ENCODE measurements around the gene PPP1R1A. TPM values are rescaled to one million over a fixed set of nuclear protein-coding genes. Genes with fewer than 3 reads are reported as not detected.

PPP1R1A gene
- total and polyA plus RNA-seq, 7 donors, result 93.7 to 360 (median 215) TPM

GRCh38 chr12:54569072-54569471 lies 19.4 kb downstream of the PPP1R1A start:
- no peaks in the 10 kb centered on the region for H3K4me1 ChIP-seq
- H3K27ac ChIP-seq, result no peak overlapping the region
- peaks cover 0 to 7% (median 1%) of the 10 kb centered on the region in 3 donors for H3K27me3 ChIP-seq (ENCODE audit: insufficient read depth in 3 of 3, low read length in 2 of 3)
- no peak for TF ChIP-seq CTCF (IDR thresholded peaks at IDR 0.05)
- WGBS, 3 donors, result 78 to 84% (median 83%) methylated on average over 11 to 14 of the region's 14 CpGs
- no peak for DNase-seq
- no peaks in the 10 kb centered on the region for H3K36me3 ChIP-seq (ENCODE audit: insufficient read depth in 1 of 2, low read depth in 1 of 2)
- no peaks in the 10 kb centered on the region for H3K9me3 ChIP-seq
- intact Hi-C loops (cut with DNase I), result no loop called here
- no peak overlapping the region for H3K4me3 ChIP-seq
- no peak for ATAC-seq

- Histone ChIP-seq H3K9me3 (no peaks in the 10 kb centered on the region), H3K36me3 (ENCODE audit: insufficient read depth in 1 of 2, low read depth in 1 of 2) (no peaks in the 10 kb centered on the region), H3K4me3 (no peak overlapping the region), H3K4me1 (no peaks in the 10 kb centered on the region), H3K27me3 (ENCODE audit: insufficient read depth in 3 of 3, low read length in 2 of 3) (peaks cover 0 to 7% (median 0%) of the 10 kb centered on the region in 3 donors), H3K27ac (no peak overlapping the region)
- DNase-seq (no peak), ATAC-seq (no peak)
- TF ChIP-seq CTCF (IDR thresholded peaks at IDR 0.05), result no peak
- intact Hi-C loops (cut with DNase I), result no loop called here
- 68 to 74% (median 69%) methylated on average over 5 of the region's 5 CpGs for WGBS, 3 donors
Observed at GRCh38 chr12:54566792-54567191, 21.7 kb downstream of the PPP1R1A start.

- 41 to 53% (median 43%) methylated on average over 3 of the region's 3 CpGs for WGBS, 3 donors
- Histone ChIP-seq H3K9me3 (no peaks in the 10 kb centered on the region), H3K27ac (no peak overlapping the region), H3K36me3 (ENCODE audit: insufficient read depth in 1 of 2, low read depth in 1 of 2) (no peaks in the 10 kb centered on the region), H3K27me3 (ENCODE audit: insufficient read depth in 3 of 3, low read length in 2 of 3) (peaks cover 0 to 7% (median 0%) of the 10 kb centered on the region in 3 donors), H3K4me1 (no peaks in the 10 kb centered on the region), H3K4me3 (no peak overlapping the region)
- TF ChIP-seq CTCF (IDR thresholded peaks at IDR 0.05), result no peak
- intact Hi-C loops (cut with DNase I), result no loop called here
- ATAC-seq (no peak), DNase-seq (no peak)
Observed at GRCh38 chr12:54565986-54566544, 22.4 kb downstream of the PPP1R1A start.

- no peak for TF ChIP-seq CTCF (IDR thresholded peaks at IDR 0.05)
- Histone ChIP-seq H3K4me1 (no peaks in the 10 kb centered on the region), H3K9me3 (no peaks in the 10 kb centered on the region), H3K36me3 (ENCODE audit: insufficient read depth in 1 of 2, low read depth in 1 of 2) (no peaks in the 10 kb centered on the region), H3K4me3 (no peak overlapping the region), H3K27me3 (ENCODE audit: insufficient read depth in 3 of 3, low read length in 2 of 3) (peaks cover 0 to 5% (median 0%) of the 10 kb centered on the region in 3 donors), H3K27ac (no peak overlapping the region)
- intact Hi-C loops (cut with DNase I), result no loop called here
- 48 to 56% (median 54%) methylated on average over 10 of the region's 10 CpGs for WGBS, 3 donors
- DNase-seq (no peak), ATAC-seq (no peak)
Observed at GRCh38 chr12:54565310-54565985, 23.0 kb downstream of the PPP1R1A start.
